SKM-1 (cell line): Measurements from ENCODE around the gene ESR2.
A peak's percentile ranks its signal among the peaks of the same experiment; 100 is the strongest.
"Not testable (repeated sequence)": the region's sequence is repeated elsewhere in the genome, so short reads cannot be mapped to it uniquely, and the experiment has no call there.

Experiments
- DNase-seq: peaks from one replicate; lab custom pipeline; 2025; ENCODE audit not compliant: unreplicated experiment; lab: John Stamatoyannopoulos, UW

The ESR2 gene

GRCh38 chr14:64293976-64294671, at the start of gene ESR2:
Gene ESR2 (minus strand): TSS chr14:64294371. CDS start chr14:64282985, 11,386 bp downstream.
- DNase-seq: no peak

- no peak for DNase-seq
Measured at GRCh38 chr14:64340560-64341196, 46.5 kb upstream of the ESR2 start.

GRCh38 chr14:64338616-64339316, 44.6 kb upstream of the ESR2 start:
- DNase-seq: peak; percentile 65

- peak; percentile 49 for DNase-seq
Measured at GRCh38 chr14:64337888-64338615, 43.9 kb upstream of the ESR2 start.

GRCh38 chr14:64329149-64329548, 35.0 kb upstream of the ESR2 start:
- DNase-seq: no peak

- no peak for DNase-seq
Measured at GRCh38 chr14:64326502-64326901, 32.3 kb upstream of the ESR2 start.

GRCh38 chr14:64324895-64325294, 30.7 kb upstream of the ESR2 start:
- no peak for DNase-seq

- no peak for DNase-seq
Measured at GRCh38 chr14:64324461-64324860, 30.3 kb upstream of the ESR2 start.

GRCh38 chr14:64320362-64320761, 26.2 kb upstream of the ESR2 start:
- DNase-seq: not testable (repeated sequence)

- DNase-seq: not testable (repeated sequence)
Measured at GRCh38 chr14:64318695-64319094, 24.5 kb upstream of the ESR2 start.

- DNase-seq: peak; percentile 9
Measured at GRCh38 chr14:64303471-64303917, 9.3 kb upstream of the ESR2 start.

GRCh38 chr14:64298773-64299172, 4.6 kb upstream of the ESR2 start:
- DNase-seq: no peak

- no peak for DNase-seq
Measured at GRCh38 chr14:64296561-64296960, 2.4 kb upstream of the ESR2 start.

GRCh38 chr14:64294672-64295413, 672 bp upstream of the ESR2 start:
- DNase-seq: peak; percentile 10

- DNase-seq: no peak
Measured at GRCh38 chr14:64292197-64292596, 2.0 kb downstream of the ESR2 start.

GRCh38 chr14:64289571-64289970, 4.6 kb downstream of the ESR2 start:
- DNase-seq: no peak

- no peak for DNase-seq
Measured at GRCh38 chr14:64281805-64282204, 12.4 kb downstream of the ESR2 start.

GRCh38 chr14:64279704-64280668, 14.2 kb downstream of the ESR2 start:
- no peak for DNase-seq

GRCh38 chr14:64278458-64278857, 15.7 kb downstream of the ESR2 start:
- DNase-seq: no peak
